ENCODE results near the gene GATB. TPM values are rescaled to one million over a fixed set of nuclear protein-coding genes. Genes with fewer than 3 reads are reported as not detected.

Gene GATB
- total RNA-seq, 1 experiment from 2014 or later: 21.2 TPM

- TF ChIP-seq CTCF (conservative IDR thresholded peaks at IDR 0.05): no peak
- no peak overlapping the region for H3K18ac ChIP-seq (ENCODE audit: insufficient read length, low read depth, low read length)
- no peaks in the 10 kb centered on the region for H4K20me1 ChIP-seq (ENCODE audit: control insufficient read depth, insufficient read depth, insufficient read length)
- H3K9ac ChIP-seq (ENCODE audit: extremely low read depth, insufficient read length, low read length): no peak overlapping the region
- H2AFZ ChIP-seq (ENCODE audit: low read length): no peak overlapping the region
- no peaks in the 10 kb centered on the region for H3K23me2 ChIP-seq (ENCODE audit: insufficient read length, low read depth, low read length, poor library complexity, severe bottlenecking)
- no peaks in the 10 kb centered on the region for H3K9me3 Mint-ChIP-seq
- H3K14ac ChIP-seq (ENCODE audit: insufficient read depth, low read length): no peak overlapping the region
- H3K56ac ChIP-seq (ENCODE audit: insufficient read length, low read depth, low read length): no peak overlapping the region
- H2BK5ac ChIP-seq (ENCODE audit: insufficient read length, low read length): no peak overlapping the region
- no peak overlapping the region for H2BK15ac ChIP-seq (ENCODE audit: low read depth, low read length)
- H4K5ac ChIP-seq (ENCODE audit: insufficient read length, low read depth, low read length): no peak overlapping the region
- no peaks in the 10 kb centered on the region for H3K79me2 ChIP-seq (ENCODE audit: insufficient read depth, low read length)
- H2BK120ac ChIP-seq (ENCODE audit: low read depth, low read length, poor library complexity, severe bottlenecking): no peak overlapping the region
- no peaks in the 10 kb centered on the region for H3K79me1 ChIP-seq (ENCODE audit: insufficient read depth, low read depth, low read length, poor library complexity, severe bottlenecking)
- H2BK20ac ChIP-seq (ENCODE audit: low read depth, low read length, poor library complexity, severe bottlenecking): no peak overlapping the region
- no peaks in the 10 kb centered on the region for H3K9me3 ChIP-seq (ENCODE audit: control insufficient read depth, low read depth, low read length)
- H2AK5ac ChIP-seq (ENCODE audit: insufficient read length, low read length): no peak overlapping the region
- H4K91ac ChIP-seq (ENCODE audit: insufficient read length, low read depth, low read length): no peak overlapping the region
- no peak overlapping the region for H3K4me3 Mint-ChIP-seq
- H3K36me3 Mint-ChIP-seq (ENCODE audit: insufficient read depth in 1 of 3, low read depth in 3 of 3): peaks cover 5 to 14% (median 11%) of the 10 kb centered on the region in 3 experiments
- no peak overlapping the region for H3K27ac ChIP-seq (ENCODE audit: insufficient read length, low read depth, low read length)
- H3K23ac ChIP-seq (ENCODE audit: insufficient read length, low read depth, low read length): no peak overlapping the region
- H3K27me3 ChIP-seq (ENCODE audit: insufficient read depth, low read length): no peaks in the 10 kb centered on the region
- DNase-seq: no peak
- H2BK12ac ChIP-seq (ENCODE audit: insufficient read length, low read depth, low read length): no peak overlapping the region
- H3K4me1 ChIP-seq (ENCODE audit: insufficient read depth, low read length): no peaks in the 10 kb centered on the region
- H4K8ac ChIP-seq (replicated peaks; ENCODE audit: insufficient read length, low read depth, low read length): no peak overlapping the region
- no peaks in the 10 kb centered on the region for H3K4me1 Mint-ChIP-seq
- no CpG with 5 or more reads among the region's 7 CpGs for WGBS (ENCODE audit: extremely low coverage, insufficient read length, low lambda C conversion rate)
- H3K4ac ChIP-seq (ENCODE audit: low read depth, low read length): no peak overlapping the region
- no peak overlapping the region for H3K4me2 ChIP-seq (ENCODE audit: insufficient read depth, insufficient read length, low read length)
- no peak overlapping the region for H3T11ph ChIP-seq (ENCODE audit: low read length)
- H3K27ac Mint-ChIP-seq: no peak overlapping the region; a peak in 2 of 7 replicates
- H3K27me3 Mint-ChIP-seq (ENCODE audit: low read depth): no peaks in the 10 kb centered on the region
Measured at GRCh38 chr4:151663109-151663508, 97.7 kb downstream of the GATB start.

All from H9 (cell line).